Smooth muscle cell (in vitro differentiated cells): ENCODE data around the gene CDR2. TPM values are rescaled to one million over a fixed set of nuclear protein-coding genes. Genes with fewer than 3 reads are reported as not detected.
A peak's percentile ranks its signal among the peaks of the same experiment; 100 is the strongest.
"Not testable (repeated sequence)": the region's sequence is repeated elsewhere in the genome, so short reads cannot be mapped to it uniquely, and the experiment has no call there.

Experiments used
- DNase-seq: peaks from one replicate; lab custom pipeline; 2025; ENCODE audit not compliant: unreplicated experiment; lab: John Stamatoyannopoulos, UW
- H2AFZ ChIP-seq: fragments of 200-600 bp; sonication (generic); 2 replicates; pipeline ENCODE4 v1.6.0; 2016; ENCODE audit warnings: antibody characterized with exemption, low read depth, mild to moderate bottlenecking
- H3F3A ChIP-seq: fragments of 200-600 bp; sonication (generic); 2 replicates; pipeline ENCODE4 v1.6.0; 2017; ENCODE audit warnings: antibody characterized with exemption, low read depth
- H3K27ac ChIP-seq: fragments of 200-600 bp; sonication (generic); 2 replicates; pipeline ENCODE4 v1.5.1; 2016; ENCODE audit warnings: low read depth, mild to moderate bottlenecking
- H3K27me3 ChIP-seq: fragments of 200-600 bp; sonication (generic); 2 replicates; pipeline ENCODE4 v1.6.1; 2016; ENCODE audit warnings: low read depth, mild to moderate bottlenecking
- H3K36me3 ChIP-seq: fragments of 200-600 bp; sonication (generic); 2 replicates; pipeline ENCODE4 v1.5.1; 2016; ENCODE audit warnings: low read depth
- H3K4me1 ChIP-seq: fragments of 200-600 bp; sonication (generic); 2 replicates; pipeline ENCODE4 v1.5.1; 2016; ENCODE audit warnings: low read depth
- H3K4me2 ChIP-seq: fragments of 200-600 bp; sonication (generic); 2 replicates; pipeline ENCODE4 v1.6.0; 2016; ENCODE audit warnings: mild to moderate bottlenecking
- H3K4me3 ChIP-seq: fragments of 200-600 bp; sonication (generic); 2 replicates; pipeline ENCODE4 v1.5.1; 2016; ENCODE audit warnings: mild to moderate bottlenecking
- H3K79me2 ChIP-seq: fragments of 200-600 bp; sonication (generic); 2 replicates; pipeline ENCODE4 v1.6.0; 2016; ENCODE audit warnings: low read depth, mild to moderate bottlenecking
- H3K9ac ChIP-seq: fragments of 200-600 bp; sonication (generic); 2 replicates; pipeline ENCODE4 v1.6.0; 2016; ENCODE audit warnings: low read depth
- H3K9me3 ChIP-seq: fragments of 200-600 bp; sonication (generic); replicated peaks from 2 replicates; pipeline ENCODE4 v1.5.1; 2016; ENCODE audit warnings: low read depth
- H4K20me1 ChIP-seq: fragments of 200-600 bp; sonication (generic); 2 replicates; pipeline ENCODE4 v1.6.0; 2016; ENCODE audit warnings: low read depth
- CTCF ChIP-seq: fragments of 200-600 bp; sonication (generic); IDR thresholded peaks from 2 replicates; pipeline ENCODE4 v1.5.1; 2017; ENCODE audit warnings: borderline replicate concordance, mild to moderate bottlenecking, antibody characterized with exemption; ENCODE audit not compliant: insufficient read depth, poor library complexity, severe bottlenecking
- WGBS: methylation state at CpG from one replicate; pipeline ENCODE4 v1.1.7; 2016; ENCODE audit warnings: low lambda C conversion rate; 5-methylcytosine and 5-hydroxymethylcytosine counted together
- polyA plus RNA-seq: library from polyadenylated mRNA; unstranded; fragments of >200 nt; fragmentation: Nextera tagmentation; extraction: Ambion mirVana; gene quantifications from 2 replicates; pipeline ENCODE4 v1.2.1, GENCODE V29; 2016
- total RNA-seq: library from RNA; depleted of rRNA; stranded (reverse); fragments of >200 nt; gene quantifications from 2 replicates; pipeline ENCODE4 v1.2.3, GENCODE V29; 2014

Gene CDR2
- total and polyA plus RNA-seq, 2 experiments from 2014 or later, result 47.4 to 67.3 TPM

GRCh38 chr16:22304411-22304810 lies 70.0 kb downstream of the CDR2 start:
- peaks cover 56% of the 10 kb centered on the region for H4K20me1 ChIP-seq
- H3K9me3 ChIP-seq, result no peaks in the 10 kb centered on the region
- DNase-seq, result no peak
- no peak overlapping the region for H3K27ac ChIP-seq
- no peaks in the 10 kb centered on the region for H3K4me1 ChIP-seq
- TF ChIP-seq CTCF, result no peak
- no peak overlapping the region for H3K4me2 ChIP-seq
- H3K79me2 ChIP-seq, result peaks cover 33% of the 10 kb centered on the region
- H3K27me3 ChIP-seq, result no peaks in the 10 kb centered on the region
- H3K36me3 ChIP-seq, result no peaks in the 10 kb centered on the region
- WGBS, result 100% methylated on average over 4 of the region's 4 CpGs
- no peak overlapping the region for H2AFZ ChIP-seq
- no peak overlapping the region for H3K4me3 ChIP-seq
- no peak overlapping the region for H3K9ac ChIP-seq
- H3F3A ChIP-seq, result no peaks in the 10 kb centered on the region

GRCh38 chr16:22302776-22303363 lies 71.5 kb downstream of the CDR2 start:
- H3K9me3 ChIP-seq, result no peaks in the 10 kb centered on the region
- peaks cover 66% of the 10 kb centered on the region for H4K20me1 ChIP-seq
- peaks cover 33% of the 10 kb centered on the region for H3K79me2 ChIP-seq
- no peaks in the 10 kb centered on the region for H3K27me3 ChIP-seq
- TF ChIP-seq CTCF, result no peak
- no peak overlapping the region for H3K9ac ChIP-seq
- no peak overlapping the region for H3K4me2 ChIP-seq
- no peaks in the 10 kb centered on the region for H3K4me1 ChIP-seq
- no peak for DNase-seq
- H2AFZ ChIP-seq, result no peak overlapping the region
- no peaks in the 10 kb centered on the region for H3K36me3 ChIP-seq
- H3F3A ChIP-seq, result peaks cover 5% of the 10 kb centered on the region
- WGBS, result 99% methylated on average over 12 of the region's 12 CpGs
- no peak overlapping the region for H3K4me3 ChIP-seq
- no peak overlapping the region for H3K27ac ChIP-seq

GRCh38 chr16:22301423-22301822 lies 73.0 kb downstream of the CDR2 start:
- H3F3A ChIP-seq, H3K9me3 ChIP-seq, H3K27ac ChIP-seq, H3K4me2 ChIP-seq, H3K9ac ChIP-seq, H3K27me3 ChIP-seq, DNase-seq, H3K4me1 ChIP-seq, H2AFZ ChIP-seq, H3K4me3 ChIP-seq, H3K36me3 ChIP-seq: not testable (repeated sequence)
- 98% methylated on average over 7 of the region's 7 CpGs for WGBS
- Histone ChIP-seq H4K20me1 (peaks cover 59% of the 10 kb centered on the region), H3K79me2 (peaks cover 33% of the 10 kb centered on the region)

GRCh38 chr16:22300427-22301071 lies 73.9 kb downstream of the CDR2 start:
- H3K9me3 ChIP-seq, result no peaks in the 10 kb centered on the region
- H3K36me3 ChIP-seq, result no peaks in the 10 kb centered on the region
- H3K4me3 ChIP-seq, result no peak overlapping the region
- no peaks in the 10 kb centered on the region for H3K27me3 ChIP-seq
- H3K9ac ChIP-seq, result no peak overlapping the region
- no peak overlapping the region for H3K27ac ChIP-seq
- peaks cover 5% of the 10 kb centered on the region for H3F3A ChIP-seq
- peaks cover 59% of the 10 kb centered on the region for H4K20me1 ChIP-seq
- H3K4me2 ChIP-seq, result no peak overlapping the region
- no peaks in the 10 kb centered on the region for H3K4me1 ChIP-seq
- H2AFZ ChIP-seq, result no peak overlapping the region
- peaks cover 33% of the 10 kb centered on the region for H3K79me2 ChIP-seq
- TF ChIP-seq CTCF, result peak; percentile 47
- DNase-seq, result no peak
- WGBS, result 66% methylated on average over 8 of the region's 8 CpGs
